ENCODE measurements around the gene RBKS. TPM values are rescaled to one million over a fixed set of nuclear protein-coding genes. Genes with fewer than 3 reads are reported as not detected.
A peak's percentile ranks its signal among the peaks of the same experiment; 100 is the strongest.
"Not testable (repeated sequence)": the region's sequence is repeated elsewhere in the genome, so short reads cannot be mapped to it uniquely, and the experiment has no call there.

The RBKS gene
- polyA plus RNA-seq, 3 donors = 7.5 to 9.1 (median 8.8) TPM

DNA sequence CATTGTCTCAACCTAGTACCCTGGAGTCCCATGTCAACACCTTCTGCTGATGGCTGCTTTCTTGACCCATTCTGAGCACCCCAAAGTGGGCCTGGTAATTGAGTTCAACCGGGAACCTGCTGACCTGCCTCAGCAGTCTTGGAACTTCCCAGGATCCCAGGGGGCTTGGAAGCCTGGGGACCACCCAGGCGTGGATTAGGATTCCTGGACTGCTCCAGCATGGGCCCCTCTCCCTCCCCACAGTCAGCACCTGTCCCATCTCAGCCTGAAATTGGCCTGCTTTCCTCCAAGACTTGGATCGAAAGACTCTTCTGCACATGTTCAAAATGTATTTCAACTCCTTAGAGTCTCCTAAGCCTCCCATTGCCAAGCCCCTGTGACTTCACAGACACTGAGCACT is 134.1 kb downstream of the RBKS start:
- DNase-seq (ENCODE audit: extremely low read depth in 1 of 11, low read depth in 9 of 11, low spot score in 4 of 11) = no peak

DNA sequence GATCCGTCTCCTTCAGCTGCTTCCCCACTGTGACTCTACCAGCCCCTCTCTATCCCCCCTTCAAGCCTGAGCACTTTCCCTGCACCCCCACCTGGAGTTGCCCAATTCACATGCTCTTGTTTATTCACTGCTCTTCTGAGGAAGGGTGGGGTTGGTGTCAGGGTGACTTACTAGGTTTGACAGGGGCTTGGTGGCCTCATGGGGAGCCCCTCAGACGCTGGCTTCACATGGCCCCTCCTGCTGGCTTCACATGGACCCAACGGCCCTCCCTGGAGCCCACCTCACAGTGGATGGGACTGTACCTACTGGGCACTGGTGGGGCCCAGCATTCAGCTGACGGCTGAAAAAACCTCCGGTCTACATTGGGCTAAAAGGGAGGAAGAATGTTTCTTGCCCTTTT is 135.4 kb downstream of the RBKS start:
- no peak for DNase-seq (ENCODE audit: extremely low read depth in 1 of 11, low read depth in 9 of 11, low spot score in 4 of 11)

DNA sequence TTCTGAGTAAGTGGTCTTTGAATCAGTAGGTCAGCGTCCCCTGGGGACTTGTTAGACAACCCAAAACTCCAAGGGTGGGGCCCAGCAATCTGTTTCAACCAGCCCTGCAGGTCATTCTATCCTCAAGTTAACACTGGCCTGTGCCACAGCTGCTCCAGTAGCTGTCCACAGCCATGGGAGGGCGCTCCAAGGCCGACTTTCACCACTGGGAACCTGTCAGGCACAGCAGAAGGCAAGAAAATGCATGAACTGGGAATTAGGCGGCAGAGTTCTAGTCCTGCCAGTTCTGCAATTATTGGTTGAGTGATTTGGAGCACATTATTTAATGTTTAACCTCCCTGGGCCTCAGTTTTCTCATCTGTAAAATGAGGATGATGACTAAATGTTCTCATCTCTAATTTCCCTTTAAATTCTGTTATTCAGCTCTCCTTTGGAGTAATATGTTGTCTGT is 136.0 kb downstream of the RBKS start:
- DNase-seq (ENCODE audit: extremely low read depth in 1 of 11, low read depth in 9 of 11, low spot score in 4 of 11) = peak in 1 of 11 donors; percentile 39

DNA sequence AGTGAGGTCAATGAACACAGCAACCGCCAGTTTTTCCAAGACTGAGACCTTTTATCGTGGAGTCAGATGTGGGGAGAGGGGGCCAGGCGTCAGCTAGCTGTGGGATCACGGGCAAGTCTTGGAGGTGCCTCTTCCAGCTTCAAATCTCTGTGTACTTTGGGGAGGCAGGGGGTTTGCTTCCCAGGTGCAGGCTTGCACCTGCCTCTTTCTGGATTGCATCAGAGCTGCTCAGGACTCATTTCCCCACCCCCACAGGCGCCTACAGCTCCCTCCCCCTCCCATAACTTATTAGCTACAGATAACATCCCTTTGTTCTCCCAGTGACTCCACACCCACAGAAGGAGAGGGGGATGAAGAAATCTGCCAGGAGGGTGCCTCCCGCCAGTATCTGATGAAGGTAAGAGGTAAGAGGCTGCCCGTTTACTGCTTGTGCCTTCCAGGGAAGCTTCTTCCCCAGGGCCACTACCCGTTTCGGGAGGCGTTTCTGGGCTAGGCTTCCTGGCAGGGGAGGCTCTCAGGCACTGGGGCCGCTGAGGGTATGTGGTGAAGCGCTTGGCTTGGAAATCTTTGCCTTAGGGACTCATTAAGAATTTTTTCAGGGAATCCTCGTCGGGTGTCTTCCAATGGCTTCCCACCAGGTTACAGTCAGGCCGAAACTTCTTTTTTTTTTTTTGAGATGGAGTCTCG is 137.5 kb downstream of the RBKS start:
- peak in 2 of 11 donors; percentile 32 to 36 for DNase-seq (ENCODE audit: extremely low read depth in 1 of 11, low read depth in 9 of 11, low spot score in 4 of 11)

DNA sequence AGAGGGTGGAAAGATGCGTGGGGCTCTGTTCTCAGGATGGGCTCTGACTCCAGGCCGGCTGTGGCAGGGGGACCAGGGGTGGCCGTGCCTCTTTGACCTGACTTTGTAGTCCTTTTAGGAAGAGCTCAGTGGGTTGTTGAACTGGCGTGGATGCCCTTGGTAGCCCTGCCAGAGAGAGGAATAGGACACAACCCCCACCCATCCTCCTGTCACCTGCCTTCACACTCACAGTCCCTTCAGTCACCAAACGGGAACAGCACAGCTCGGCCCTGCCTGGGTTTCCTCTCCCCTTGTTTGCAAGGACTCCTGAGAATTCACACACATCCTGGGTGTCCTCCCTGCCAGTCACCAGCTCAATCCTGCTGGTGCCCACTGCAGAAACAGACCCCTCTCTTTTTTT is 138.8 kb downstream of the RBKS start:
- DNase-seq (ENCODE audit: extremely low read depth in 1 of 11, low read depth in 9 of 11, low spot score in 4 of 11) = no peak

DNA sequence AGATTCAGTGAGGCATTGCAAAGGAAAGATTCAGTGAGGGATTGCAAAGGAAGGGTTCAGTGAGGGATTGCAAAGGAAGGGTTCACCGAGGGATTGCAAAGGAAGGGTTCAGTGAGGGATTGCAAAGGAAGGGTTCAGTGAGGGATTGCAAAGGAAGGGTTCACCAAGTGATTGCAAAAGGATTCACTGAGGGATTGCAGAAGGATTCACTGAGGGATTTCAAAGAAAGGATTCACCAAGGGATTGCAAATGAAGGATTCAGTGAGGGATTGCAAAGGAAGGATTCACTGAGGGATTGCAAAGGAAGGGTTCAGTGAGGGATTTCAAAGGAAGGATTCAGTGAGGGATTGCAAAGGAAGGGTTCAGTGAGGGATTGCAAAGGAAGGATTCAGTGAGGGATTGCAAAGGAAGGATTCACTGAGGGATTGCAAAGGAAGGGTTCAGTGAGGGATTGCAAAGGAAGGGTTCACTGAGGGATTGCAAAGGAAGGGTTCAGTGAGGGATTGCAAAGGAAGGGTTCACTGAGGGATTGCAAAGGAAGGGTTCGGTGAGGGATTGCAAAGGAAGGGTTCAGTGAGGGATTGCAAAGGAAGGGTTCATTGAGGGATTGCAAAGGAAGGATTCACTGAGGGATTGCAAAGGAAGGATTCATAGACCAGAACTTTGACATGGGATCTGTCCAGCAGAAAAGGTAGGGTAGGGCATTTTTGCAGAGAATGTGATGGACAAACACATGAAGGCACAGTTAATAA is 141.2 kb downstream of the RBKS start:
- not testable (repeated sequence) for DNase-seq (ENCODE audit: extremely low read depth in 1 of 11, low read depth in 9 of 11, low spot score in 4 of 11)

DNA sequence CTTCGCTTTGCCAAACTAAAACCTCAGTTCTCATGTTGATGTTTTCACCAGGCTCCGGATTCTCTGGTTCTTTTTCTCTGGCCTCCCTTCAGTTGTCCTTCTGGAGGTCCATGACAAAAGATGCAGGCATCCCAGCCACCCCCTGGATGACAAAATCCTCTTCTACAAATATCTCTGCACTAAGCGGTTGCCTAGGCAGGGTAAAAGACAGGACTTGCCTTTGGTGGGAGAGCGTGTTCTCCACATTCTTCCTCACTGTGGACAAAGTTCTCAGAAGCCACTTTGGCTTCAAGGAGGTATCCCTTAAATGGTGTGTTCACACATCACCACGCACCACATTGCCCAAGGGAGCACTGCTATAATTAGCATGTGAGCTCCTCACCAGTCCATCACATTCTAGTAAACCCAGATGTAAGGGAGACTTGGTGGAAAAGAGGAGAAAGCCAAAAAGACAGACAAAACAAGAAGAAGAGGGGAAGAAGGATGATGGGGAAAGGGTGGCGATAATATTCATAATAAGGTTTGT is 142.3 kb downstream of the RBKS start:
- DNase-seq (ENCODE audit: extremely low read depth in 1 of 11, low read depth in 9 of 11, low spot score in 4 of 11) = no peak

DNA sequence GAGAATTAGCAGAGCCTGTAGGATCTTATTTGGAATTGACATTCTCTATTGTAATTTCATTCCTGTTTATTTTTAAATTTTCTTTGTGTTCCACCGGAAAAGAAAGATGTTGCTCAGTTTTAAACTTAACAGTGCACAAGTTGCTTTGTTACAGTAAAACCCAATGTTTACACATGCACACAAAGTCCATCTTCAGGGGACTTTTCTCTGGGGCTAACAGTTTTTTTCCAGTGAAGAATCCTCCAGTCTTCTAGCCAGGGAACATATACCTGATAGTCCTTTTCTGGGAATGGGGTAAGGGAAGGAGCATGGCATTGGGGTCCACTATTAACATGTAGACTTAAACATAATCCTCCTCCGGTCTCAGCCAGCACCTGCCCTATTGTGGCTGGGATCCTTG is 143.9 kb downstream of the RBKS start:
- no peak for DNase-seq (ENCODE audit: extremely low read depth in 1 of 11, low read depth in 9 of 11, low spot score in 4 of 11)

DNA sequence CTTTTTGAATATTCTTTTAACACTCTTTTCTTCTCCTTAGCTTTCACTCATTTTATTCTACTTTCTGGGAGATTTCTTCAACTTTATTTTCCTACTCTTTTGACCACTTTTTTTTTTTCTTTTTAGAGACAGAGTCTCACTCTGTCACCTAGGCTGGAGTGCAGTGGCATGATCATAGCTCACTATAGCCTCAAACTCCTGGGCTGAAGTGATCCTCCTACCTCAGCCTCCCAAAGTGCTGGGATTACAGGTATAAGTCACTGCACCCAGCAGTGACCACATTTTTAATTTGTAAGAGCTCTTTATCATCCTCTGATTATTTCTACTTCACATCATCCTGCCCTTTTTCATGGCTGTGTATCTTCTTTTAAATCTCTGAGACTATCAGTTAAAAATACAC is 144.7 kb downstream of the RBKS start:
- DNase-seq (ENCODE audit: extremely low read depth in 1 of 11, low read depth in 9 of 11, low spot score in 4 of 11) = not testable (repeated sequence)

DNA sequence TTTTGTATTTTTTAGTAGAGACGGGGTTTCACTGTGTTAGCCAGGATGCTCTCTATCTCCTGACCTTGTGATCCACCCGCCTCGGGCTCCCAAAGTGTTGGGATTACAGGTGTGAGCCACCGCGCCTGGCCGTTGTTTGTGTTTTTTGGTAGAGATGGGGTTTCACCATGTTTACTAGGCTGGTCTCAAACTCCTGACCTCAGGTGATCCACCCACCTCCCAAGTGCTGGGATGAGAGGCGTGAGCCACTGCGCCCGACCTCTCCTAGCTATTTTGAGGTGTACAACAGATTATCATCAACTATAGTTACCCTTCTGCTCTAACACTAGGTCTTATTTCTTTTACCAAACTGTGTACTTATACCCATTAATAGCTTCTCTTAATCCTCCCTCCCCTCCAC is 147.6 kb downstream of the RBKS start:
- DNase-seq (ENCODE audit: extremely low read depth in 1 of 11, low read depth in 9 of 11, low spot score in 4 of 11) = no peak

DNA sequence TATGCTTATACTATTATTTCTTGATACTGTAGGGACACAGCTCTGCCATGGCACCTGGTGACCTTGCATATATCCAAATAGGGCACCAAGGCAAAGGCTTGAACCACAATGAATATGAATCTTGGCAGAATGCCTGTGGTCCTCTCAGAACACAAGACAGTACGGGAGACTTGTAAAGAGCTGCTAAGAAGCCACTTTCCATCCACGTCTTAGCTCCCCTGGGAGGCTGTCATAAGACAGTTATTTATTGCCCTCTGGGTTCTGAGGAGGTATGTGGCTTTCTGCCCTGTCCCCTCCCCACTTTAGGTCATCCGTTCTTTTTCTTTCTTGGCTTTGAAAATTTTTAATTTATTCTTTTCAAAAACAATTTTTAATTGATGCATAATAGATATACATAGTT is 148.5 kb downstream of the RBKS start:
- DNase-seq (ENCODE audit: extremely low read depth in 1 of 11, low read depth in 9 of 11, low spot score in 4 of 11) = no peak

DNA sequence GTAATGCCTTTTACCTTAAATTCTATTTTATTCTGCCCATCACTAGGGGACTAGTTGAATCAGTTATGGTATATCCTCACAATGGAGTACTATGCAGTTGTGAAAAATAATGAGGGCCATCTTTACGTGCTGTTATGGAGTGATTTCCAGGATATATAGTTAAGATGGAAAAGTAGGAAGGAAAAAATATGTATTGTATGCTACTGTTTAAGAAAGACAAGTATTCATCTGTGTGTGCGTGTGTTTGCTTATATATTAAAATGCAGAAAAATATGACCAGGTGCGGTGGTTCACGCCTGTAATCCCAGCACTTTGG is 151.2 kb downstream of the RBKS start:
- no peak for DNase-seq (ENCODE audit: extremely low read depth in 1 of 11, low read depth in 9 of 11, low spot score in 4 of 11)

DNA sequence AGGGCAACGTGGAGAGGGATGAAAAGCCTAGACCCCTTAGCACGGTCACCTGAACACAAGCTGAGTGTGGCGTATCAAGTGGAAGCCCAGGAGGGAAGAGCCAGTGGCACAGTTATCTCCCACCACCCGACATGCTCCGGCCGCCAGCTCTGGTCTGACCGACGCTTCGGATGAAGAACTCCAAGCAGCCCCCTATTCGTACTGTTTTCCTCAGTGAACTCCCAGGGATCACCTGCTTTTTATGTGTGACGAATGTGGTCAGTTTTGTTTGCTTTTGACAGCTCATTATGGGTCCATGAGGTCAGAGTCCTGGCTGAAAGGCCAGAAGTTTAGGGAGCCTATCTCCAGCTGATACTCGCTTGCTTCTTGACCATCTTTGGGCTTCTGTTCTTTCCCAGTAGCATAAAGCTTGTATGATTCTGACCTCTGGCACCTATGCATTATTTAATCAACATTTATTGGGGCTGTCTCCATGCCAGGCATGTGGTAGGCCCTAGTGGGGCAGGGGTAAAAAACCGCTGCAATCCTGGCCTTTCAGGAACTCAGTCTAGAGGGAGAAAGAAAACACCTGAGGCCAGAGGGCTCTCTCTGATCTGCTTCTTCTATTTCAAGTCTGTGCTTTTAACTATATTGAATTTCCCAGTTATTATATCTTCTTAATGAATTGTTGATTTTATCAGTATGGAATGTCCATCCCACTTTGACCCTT is 151.7 kb downstream of the RBKS start:
- DNase-seq (ENCODE audit: extremely low read depth in 1 of 11, low read depth in 9 of 11, low spot score in 4 of 11) = no peak

DNA sequence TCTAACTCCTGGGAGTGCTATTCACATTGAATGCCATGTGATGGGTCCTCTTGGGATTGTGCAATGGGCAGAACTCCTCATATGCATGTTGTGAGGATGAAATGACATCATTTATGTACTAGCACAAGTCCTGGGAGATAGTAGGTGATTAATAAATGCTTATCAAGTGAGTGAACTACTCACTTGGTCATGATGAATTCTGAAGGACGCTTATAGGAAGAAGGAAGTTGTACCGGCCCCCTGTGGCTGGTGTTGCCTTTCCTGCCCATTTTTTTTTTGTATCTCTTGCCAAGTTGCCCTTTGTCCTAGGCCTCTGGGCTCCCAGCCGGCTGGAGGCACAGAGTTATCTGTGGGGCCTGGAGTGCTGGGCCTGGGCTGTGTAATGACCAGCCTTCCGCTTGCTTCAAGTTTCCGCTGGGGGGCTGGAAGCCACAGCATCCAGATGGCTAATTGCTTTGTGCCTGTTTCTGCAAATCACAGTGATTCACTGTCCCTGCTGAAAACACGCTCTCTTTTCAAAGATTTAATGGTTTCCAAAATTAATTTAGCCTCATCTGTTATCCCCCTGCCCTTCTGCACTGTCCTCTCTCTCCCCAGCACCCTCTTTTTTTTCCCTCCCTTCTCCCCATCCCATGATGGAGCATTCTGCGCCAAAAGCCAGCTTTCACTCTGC is 152.4 kb downstream of the RBKS start:
- DNase-seq (ENCODE audit: extremely low read depth in 1 of 11, low read depth in 9 of 11, low spot score in 4 of 11) = no peak

DNA sequence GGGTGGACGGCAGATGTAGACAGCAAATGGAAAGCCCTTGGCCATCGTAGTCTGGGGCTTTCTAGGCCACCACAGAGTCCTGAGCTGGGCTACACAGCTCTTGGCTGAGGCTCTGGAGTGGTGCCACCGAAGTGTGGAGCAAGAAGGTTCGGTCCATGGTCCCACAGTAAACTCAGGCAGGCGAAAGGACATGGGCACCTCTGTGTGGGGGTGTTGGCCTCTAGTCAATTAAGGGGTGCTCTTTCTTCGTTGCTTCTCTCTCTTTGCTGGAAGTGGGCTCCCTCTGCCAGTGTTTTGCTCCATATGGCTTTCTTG is 153.3 kb downstream of the RBKS start:
- no peak for DNase-seq (ENCODE audit: extremely low read depth in 1 of 11, low read depth in 9 of 11, low spot score in 4 of 11)

DNA sequence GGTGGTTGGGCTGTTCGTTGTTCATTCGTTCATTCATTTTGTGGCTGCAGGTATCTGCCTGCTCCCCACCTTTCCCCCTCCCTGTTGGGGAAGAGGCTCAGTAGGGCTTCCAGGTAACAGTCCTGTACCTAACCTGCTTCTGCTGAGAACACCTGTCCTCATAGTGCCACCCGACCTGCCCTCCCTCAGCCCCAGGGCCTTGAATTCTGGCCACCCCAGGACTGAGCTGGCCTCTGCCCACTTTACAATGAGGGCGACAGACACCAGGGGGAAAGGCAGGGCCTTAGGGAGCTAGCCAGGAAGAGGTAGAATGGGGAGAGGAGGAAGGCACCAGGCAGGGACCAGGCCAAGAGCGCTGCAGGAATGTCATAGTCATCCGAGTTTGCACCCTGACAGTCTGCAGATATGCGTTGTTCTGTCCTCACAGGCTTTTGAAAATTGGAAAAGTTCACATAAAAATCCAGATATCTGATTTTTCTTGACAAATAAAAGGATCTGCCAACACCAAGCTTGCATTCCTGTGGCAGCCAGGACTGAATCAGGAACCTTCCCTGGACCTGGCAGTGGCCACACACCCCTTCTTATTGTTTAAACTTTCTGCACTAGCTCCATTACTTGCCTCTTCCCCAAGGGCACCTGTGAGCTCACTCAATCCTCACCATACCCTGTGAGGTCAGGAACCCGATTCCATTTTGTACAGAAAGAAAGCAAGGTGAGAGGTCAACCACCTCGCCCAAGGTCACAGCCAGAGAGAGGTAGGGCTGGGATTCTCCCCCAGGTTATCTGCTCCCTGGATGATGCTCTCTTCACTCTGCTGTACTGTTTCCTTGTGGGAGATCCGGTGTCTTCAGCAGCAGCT is 153.9 kb downstream of the RBKS start:
- no peak for DNase-seq (ENCODE audit: extremely low read depth in 1 of 11, low read depth in 9 of 11, low spot score in 4 of 11)

DNA sequence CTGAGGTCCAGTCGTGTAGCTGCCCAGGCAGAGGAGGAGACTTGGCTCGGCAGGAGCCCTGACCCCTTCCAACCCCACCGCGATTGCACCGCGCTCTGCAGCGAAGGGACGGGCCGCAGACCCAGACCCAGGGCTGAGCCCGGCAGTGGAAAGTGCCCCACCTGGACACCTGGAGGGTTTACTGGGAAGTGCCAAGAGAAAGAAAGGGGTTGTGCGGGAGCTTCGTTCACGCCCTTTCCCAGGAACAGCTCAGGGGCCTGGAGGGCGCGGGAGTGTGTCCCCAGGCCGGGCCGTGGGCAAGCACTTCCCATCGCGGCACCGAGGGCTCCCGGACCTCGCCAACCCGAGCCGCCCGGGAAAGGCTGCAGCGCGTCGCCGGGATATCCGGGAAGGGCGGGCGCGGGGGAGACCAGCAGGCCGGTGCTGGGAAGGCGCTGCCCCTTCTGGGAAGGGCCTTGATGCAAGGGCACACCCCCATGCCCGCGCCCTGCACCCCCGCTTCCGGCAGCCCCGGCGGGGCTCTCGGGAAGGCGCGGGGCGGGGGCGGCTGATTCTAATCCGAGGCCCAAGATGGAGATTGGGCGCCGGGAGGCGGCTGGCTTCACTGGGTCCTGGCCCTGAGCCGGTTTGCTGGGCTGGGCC is 154.8 kb downstream of the RBKS start:
- peak in 5 of 11 donors; percentile 57 to 69 (median 67) for DNase-seq (ENCODE audit: extremely low read depth in 1 of 11, low read depth in 9 of 11, low spot score in 4 of 11)

DNA sequence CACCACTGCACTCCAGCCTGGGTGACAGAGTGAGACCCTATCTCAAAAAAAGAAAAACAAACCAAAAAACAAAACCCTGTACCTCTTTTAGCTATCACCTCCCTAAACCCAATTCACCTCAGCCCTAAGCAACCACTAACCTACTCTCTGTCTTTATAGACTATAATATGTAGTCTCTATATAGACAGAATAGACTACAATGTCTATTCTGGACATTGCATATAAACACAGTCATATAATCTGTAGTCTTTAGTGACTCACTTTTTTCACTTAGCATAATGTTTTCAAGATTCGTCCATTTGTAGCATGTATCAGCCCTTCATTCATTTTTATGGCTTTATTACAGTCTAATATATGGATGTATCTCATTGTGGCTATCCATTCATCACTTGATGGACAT is 155.9 kb downstream of the RBKS start:
- DNase-seq (ENCODE audit: extremely low read depth in 1 of 11, low read depth in 9 of 11, low spot score in 4 of 11) = no peak

Measured in renal cortex interstitium (tissue), 11 donors.